K562 (cell line): Measurements from ENCODE around the gene ANXA10. TPM values are rescaled to one million over a fixed set of nuclear protein-coding genes. Genes with fewer than 3 reads are reported as not detected.

Experiments used
- ATAC-seq: fragments of 200-7000 bp; cut with Tn5 transposase; 3 replicates; pipeline ENCODE4 v1.9.1; 2020; ENCODE audit warnings: moderate library complexity
- BruUV-seq: library from RNA; stranded (reverse); fragments of 400-500 nt; replicated peaks from 2 replicates; lab custom pipeline; 2021; lab: Mats Ljungman, UMichigan
- CTCF ChIA-PET: fragments of 300-600 bp; formaldehyde crosslinking; extraction: SDS; loops from one replicate; lab custom pipeline; 2021; ENCODE audit warnings: low intra/inter-chr PET ratio; lab: Yijun Ruan, JAX
- POLR2A ChIA-PET: fragments of 300-600, 350-650 bp; sonication (Branson Sonifier 250); formaldehyde crosslinking; extraction: SDS; loops from one replicate; lab custom pipeline; 2021; ENCODE audit warnings: antibody characterized with exemption, inconsistent platforms; lab: Yijun Ruan, JAX
- DNase-seq, 4 experiments: peaks; one replicate each; pipeline versions ENCODE4 v3.0.0 to v3.0.0-alpha.2; 2011 to 2018; ENCODE audit warnings: low spot score in 3 of 4, mixed read lengths in 3 of 4; ENCODE audit errors: extremely low read depth in 1 of 4
- FAIRE-seq: peaks from 2 replicates; lab custom pipeline; 2011; peaks lifted over from hg19 to GRCh38; lab: Jason Lieb, UNC
- H2AFZ ChIP-seq: 2 replicates; pipeline ENCODE4 v1.6.0; 2011; ENCODE audit warnings: low read depth, low read length, control low read depth, inconsistent platforms
- H3K27ac ChIP-seq: fragments of 200-600 bp; 3 replicates; pipeline ENCODE4 v1.8.0; 2011; ENCODE audit warnings: low read depth, mild to moderate bottlenecking, control low read depth, inconsistent platforms, low read length, moderate library complexity, mixed read lengths; ENCODE audit errors: extremely low read depth
- H3K27me3 ChIP-seq, 2 experiments: fragments of 300-600 bp in 1 of 2; 2 replicates in 1 of 2; 3 replicates in 1 of 2; pipeline versions ENCODE4 v1.6.0 to v1.8.0; 2011; ENCODE audit warnings: inconsistent platforms in 2 of 2, low read length in 2 of 2, mild to moderate bottlenecking in 1 of 2, mixed read lengths in 1 of 2, moderate library complexity in 1 of 2; ENCODE audit not compliant: control insufficient read depth in 2 of 2, insufficient read depth in 2 of 2
- H3K36me3 ChIP-seq: fragments of 300-600 bp; 3 replicates; pipeline ENCODE4 v1.8.0; 2011; ENCODE audit warnings: mild to moderate bottlenecking, low read length, inconsistent platforms; ENCODE audit not compliant: control insufficient read depth, insufficient read depth
- H3K4me1 ChIP-seq, 2 experiments: fragments of 200-600 bp in 1 of 2; replicated peaks in 1 of 2; 2 replicates in 1 of 2; 3 replicates in 1 of 2; pipeline versions ENCODE4 v1.5.1 to v1.8.0; 2011; ENCODE audit warnings: inconsistent platforms in 2 of 2, low read length in 2 of 2, mild to moderate bottlenecking in 1 of 2, mixed read lengths in 1 of 2, moderate library complexity in 1 of 2; ENCODE audit not compliant: control insufficient read depth in 2 of 2, insufficient read depth in 2 of 2
- H3K4me2 ChIP-seq: 2 replicates; pipeline ENCODE4 v1.6.1; 2011; ENCODE audit warnings: low read length, control low read depth, inconsistent platforms, mixed read lengths; ENCODE audit not compliant: insufficient read depth
- H3K4me3 ChIP-seq: fragments of 200-600 bp; sonication (generic), shearing (Covaris generic); 2 replicates; pipeline ENCODE4 v1.5.1; 2016; ENCODE audit warnings: control low read depth, inconsistent platforms
- H3K79me2 ChIP-seq: fragments of 200-600 bp; 3 replicates; pipeline ENCODE4 v1.8.0; 2011; ENCODE audit warnings: low read length, inconsistent platforms; ENCODE audit not compliant: control insufficient read depth, insufficient read depth
- H3K9ac ChIP-seq, 2 experiments: 2 replicates each; pipeline versions ENCODE4 v1.6.0 to v1.6.1; 2011; ENCODE audit warnings: low read depth in 2 of 2, low read length in 2 of 2, control low read depth in 1 of 2, inconsistent platforms in 1 of 2, mild to moderate bottlenecking in 1 of 2, mixed read lengths in 1 of 2; ENCODE audit not compliant: insufficient read depth in 1 of 2
- H3K9me1 ChIP-seq: one replicate; pipeline ENCODE4 v1.6.0; 2011; ENCODE audit warnings: inconsistent platforms, mild to moderate bottlenecking, low read length, moderate library complexity; ENCODE audit not compliant: control insufficient read depth, insufficient read depth
- H3K9me3 ChIP-seq: replicated peaks from 2 replicates; pipeline ENCODE4 v1.5.1; 2011; ENCODE audit warnings: low read depth, low read length, inconsistent platforms; ENCODE audit not compliant: control insufficient read depth, insufficient read depth
- H4K20me1 ChIP-seq: replicated peaks from 2 replicates; pipeline ENCODE4 v1.6.1; 2011; ENCODE audit warnings: low read length, inconsistent platforms, mixed read lengths; ENCODE audit not compliant: control insufficient read depth, insufficient read depth
- HMG20A ChIP-seq: fragments of 450-650 bp; formaldehyde crosslinking; conservative IDR thresholded peaks from 2 replicates; pipeline ENCODE4 v1.4.0; 2020; ENCODE audit warnings: mild to moderate bottlenecking, mixed read lengths
- HSF4 ChIP-seq: fragments of 250-450 bp; sonication (Bioruptor Pico); IDR thresholded peaks from 2 replicates; pipeline ENCODE4 v2.1.2; 2022; ENCODE audit warnings: mild to moderate bottlenecking, moderate library complexity, borderline replicate concordance
- MAFG ChIP-seq: fragments of 450-650 bp; conservative IDR thresholded peaks from 2 replicates; pipeline ENCODE4 v1.6.1; 2016; ENCODE audit warnings: missing genetic modification characterization, missing compliant biosample characterization
- RNF2 ChIP-seq: sonication (generic); IDR thresholded peaks from 2 replicates; pipeline ENCODE4 v1.6.1; 2016
- RUNX1 ChIP-seq: sonication (generic); IDR thresholded peaks from 2 replicates; pipeline ENCODE4 v1.6.1; 2016; ENCODE audit warnings: antibody characterized with exemption, low read depth
- WGBS: fragments of 100-300 bp; shearing (Covaris generic); methylation state at CpG from one replicate; pipeline ENCODE4 v1.1.6; 2016; ENCODE audit warnings: low coverage, mixed read lengths; ENCODE audit not compliant: insufficient coverage; ENCODE audit errors: missing lambda C conversion rate; 5-methylcytosine and 5-hydroxymethylcytosine counted together
- in situ Hi-C: fragments of 300-500 bp; cut with MboI; formaldehyde crosslinking; loops from 4 replicates; pipeline ENCODE4 v1.15.0; 2018; ENCODE audit warnings: inconsistent platforms, mixed read lengths
- intact Hi-C: fragments of 100-400 bp; cut with micrococcal nuclease; formaldehyde crosslinking; loops from 2 replicates; pipeline ENCODE4 v1.14.2; 2022
- polyA plus RNA-seq, 8 experiments: library from polyadenylated mRNA; depleted of rRNA in 4 of 8; stranded (reverse) in 5 of 8; unstranded in 3 of 8; fragments of >200 nt; fragmentation: Nextera tagmentation in 2 of 8; fragmentation: Illumina TruSeq in 1 of 8; extraction: Ambion mirVana in 2 of 8; extraction: Trizol in 1 of 8; gene quantifications; 2 replicates each; pipeline versions ENCODE4 v1.2.1 to v1.2.3, GENCODE V29; 2011 to 2014; ENCODE audit warnings: inconsistent platforms in 1 of 8, missing spikeins in 1 of 8
- total RNA-seq, 7 experiments: library from RNA; depleted of rRNA in 6 of 7; stranded (reverse); fragments of >200 nt in 6 of 7; fragmentation: Illumina TruSeq in 2 of 7; extraction: Trizol in 2 of 7; gene quantifications; 2 replicates each; pipeline versions ENCODE4 v1.2.1 to v1.2.3, GENCODE V29; 2011 to 2021; ENCODE audit warnings: low replicate concordance in 1 of 7
- TF ChIP-seq, protein P1 (sequence below): sonication (generic); formaldehyde crosslinking; IDR thresholded peaks from 2 replicates; pipeline ENCODE4 v1.8.0; 2023; ENCODE audit warnings: mild to moderate bottlenecking, missing genetic modification reagents
- TF ChIP-seq, protein P2 (sequence below): IDR thresholded peaks from 2 replicates; pipeline ENCODE4 v1.6.1; 2011; ENCODE audit not compliant: insufficient read length; ENCODE audit errors: extremely low read depth
- TF ChIP-seq, protein P3 (sequence below), 2 experiments: fragments of 450-650 bp in 1 of 2; sonication (generic) in 1 of 2; formaldehyde crosslinking in 1 of 2; IDR thresholded peaks in 1 of 2; conservative IDR thresholded peaks in 1 of 2; 2 replicates each; pipeline versions ENCODE4 v1.6.1 to v1.8.1; 2016 to 2023; ENCODE audit warnings: mild to moderate bottlenecking in 2 of 2, moderate library complexity in 2 of 2, inconsistent platforms in 1 of 2, missing genetic modification reagents in 1 of 2
- TF ChIP-seq, protein P4 (sequence below): fragments of 450-650 bp; IDR thresholded peaks from 2 replicates; pipeline ENCODE4 v1.6.1; 2016; ENCODE audit warnings: low read depth

Gene ANXA10
- total and polyA plus RNA-seq, 9 of the 15 experiments (the other 6 are each of a cell fraction or from before 2014, with no cell fraction given): not detected

DNA sequence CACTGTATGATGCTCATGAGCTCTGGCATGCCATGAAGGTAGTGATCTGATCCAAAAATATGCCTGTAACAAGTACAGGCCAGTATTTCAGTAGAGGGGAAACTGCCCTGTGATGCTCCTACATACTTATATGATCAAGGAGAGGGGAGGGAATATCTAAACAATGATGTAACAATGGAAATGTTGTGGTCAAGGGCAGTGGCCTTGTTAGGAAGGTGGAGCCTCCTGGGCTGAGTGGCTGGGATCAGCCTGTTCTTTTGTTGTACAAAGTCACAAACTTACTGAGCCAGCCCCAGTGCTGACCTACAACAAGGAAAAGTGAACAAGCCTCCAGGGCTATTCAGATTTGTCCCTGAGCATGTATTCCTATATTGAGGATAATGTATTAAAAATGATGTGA lies 70.3 kb downstream of the ANXA10 start (continued):
- TF ChIP-seq, protein P1, sequence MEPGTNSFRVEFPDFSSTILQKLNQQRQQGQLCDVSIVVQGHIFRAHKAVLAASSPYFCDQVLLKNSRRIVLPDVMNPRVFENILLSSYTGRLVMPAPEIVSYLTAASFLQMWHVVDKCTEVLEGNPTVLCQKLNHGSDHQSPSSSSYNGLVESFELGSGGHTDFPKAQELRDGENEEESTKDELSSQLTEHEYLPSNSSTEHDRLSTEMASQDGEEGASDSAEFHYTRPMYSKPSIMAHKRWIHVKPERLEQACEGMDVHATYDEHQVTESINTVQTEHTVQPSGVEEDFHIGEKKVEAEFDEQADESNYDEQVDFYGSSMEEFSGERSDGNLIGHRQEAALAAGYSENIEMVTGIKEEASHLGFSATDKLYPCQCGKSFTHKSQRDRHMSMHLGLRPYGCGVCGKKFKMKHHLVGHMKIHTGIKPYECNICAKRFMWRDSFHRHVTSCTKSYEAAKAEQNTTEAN (CRISPR knock-in tag): no peak
- no peak for TF ChIP-seq RUNX1
- no peak for TF ChIP-seq RNF2
- TF ChIP-seq, protein P2, sequence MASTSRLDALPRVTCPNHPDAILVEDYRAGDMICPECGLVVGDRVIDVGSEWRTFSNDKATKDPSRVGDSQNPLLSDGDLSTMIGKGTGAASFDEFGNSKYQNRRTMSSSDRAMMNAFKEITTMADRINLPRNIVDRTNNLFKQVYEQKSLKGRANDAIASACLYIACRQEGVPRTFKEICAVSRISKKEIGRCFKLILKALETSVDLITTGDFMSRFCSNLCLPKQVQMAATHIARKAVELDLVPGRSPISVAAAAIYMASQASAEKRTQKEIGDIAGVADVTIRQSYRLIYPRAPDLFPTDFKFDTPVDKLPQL: no peak

DNA sequence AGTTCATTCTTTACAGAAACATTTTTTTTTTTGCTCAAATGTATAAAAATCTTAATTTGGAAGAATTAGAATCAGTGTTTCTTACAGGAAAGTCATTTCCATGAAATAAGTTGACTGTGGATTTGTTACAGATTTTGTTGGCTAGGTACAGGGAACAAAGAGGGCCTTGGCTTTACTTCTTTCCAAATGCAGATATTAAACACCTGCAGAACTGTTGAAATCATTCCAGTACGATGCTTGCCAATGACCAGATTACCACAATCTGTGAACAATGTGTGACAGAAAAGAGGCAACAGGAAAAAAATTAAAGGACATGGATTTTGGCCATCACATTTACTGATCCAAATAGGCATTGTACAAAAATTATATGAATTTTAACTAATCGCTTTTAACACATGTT lies 70.8 kb downstream of the ANXA10 start:
- POLR2A ChIA-PET: no interaction called here
- Histone ChIP-seq H3K79me2 (no peaks in the 10 kb centered on the region), H3K4me2 (no peak overlapping the region), H3K27ac (no peak overlapping the region), H3K36me3 (no peaks in the 10 kb centered on the region), H2AFZ (no peak overlapping the region), H3K4me3 (no peak overlapping the region), H3K9ac (no peak overlapping the region), H4K20me1 (no peaks in the 10 kb centered on the region), H3K9me3 (no peaks in the 10 kb centered on the region), H3K9me1 (no peaks in the 10 kb centered on the region), H3K4me1 (no peaks in the 10 kb centered on the region), H3K27me3 (no peaks in the 10 kb centered on the region)
- ATAC-seq (no peak), FAIRE-seq (no peak), DNase-seq (no peak)
- intact Hi-C loops: no loop called here
- CTCF ChIA-PET: no interaction called here
- in situ Hi-C loops: no loop called here
- WGBS: 0% methylated on average over 2 of the region's 2 CpGs
- no TSS peak for BruUV-seq
- TF ChIP-seq, protein P3, sequence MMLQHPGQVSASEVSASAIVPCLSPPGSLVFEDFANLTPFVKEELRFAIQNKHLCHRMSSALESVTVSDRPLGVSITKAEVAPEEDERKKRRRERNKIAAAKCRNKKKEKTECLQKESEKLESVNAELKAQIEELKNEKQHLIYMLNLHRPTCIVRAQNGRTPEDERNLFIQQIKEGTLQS (IDR thresholded peaks at IDR 0.05): no peak
- TF ChIP-seq, protein P3 (CRISPR knock-in tag; conservative IDR thresholded peaks at IDR 0.05): no peak
- TF ChIP-seq HSF4 (CRISPR knock-in tag) (no peak), HMG20A (CRISPR knock-in tag) (no peak), MAFG (no peak)
- TF ChIP-seq, protein P4, sequence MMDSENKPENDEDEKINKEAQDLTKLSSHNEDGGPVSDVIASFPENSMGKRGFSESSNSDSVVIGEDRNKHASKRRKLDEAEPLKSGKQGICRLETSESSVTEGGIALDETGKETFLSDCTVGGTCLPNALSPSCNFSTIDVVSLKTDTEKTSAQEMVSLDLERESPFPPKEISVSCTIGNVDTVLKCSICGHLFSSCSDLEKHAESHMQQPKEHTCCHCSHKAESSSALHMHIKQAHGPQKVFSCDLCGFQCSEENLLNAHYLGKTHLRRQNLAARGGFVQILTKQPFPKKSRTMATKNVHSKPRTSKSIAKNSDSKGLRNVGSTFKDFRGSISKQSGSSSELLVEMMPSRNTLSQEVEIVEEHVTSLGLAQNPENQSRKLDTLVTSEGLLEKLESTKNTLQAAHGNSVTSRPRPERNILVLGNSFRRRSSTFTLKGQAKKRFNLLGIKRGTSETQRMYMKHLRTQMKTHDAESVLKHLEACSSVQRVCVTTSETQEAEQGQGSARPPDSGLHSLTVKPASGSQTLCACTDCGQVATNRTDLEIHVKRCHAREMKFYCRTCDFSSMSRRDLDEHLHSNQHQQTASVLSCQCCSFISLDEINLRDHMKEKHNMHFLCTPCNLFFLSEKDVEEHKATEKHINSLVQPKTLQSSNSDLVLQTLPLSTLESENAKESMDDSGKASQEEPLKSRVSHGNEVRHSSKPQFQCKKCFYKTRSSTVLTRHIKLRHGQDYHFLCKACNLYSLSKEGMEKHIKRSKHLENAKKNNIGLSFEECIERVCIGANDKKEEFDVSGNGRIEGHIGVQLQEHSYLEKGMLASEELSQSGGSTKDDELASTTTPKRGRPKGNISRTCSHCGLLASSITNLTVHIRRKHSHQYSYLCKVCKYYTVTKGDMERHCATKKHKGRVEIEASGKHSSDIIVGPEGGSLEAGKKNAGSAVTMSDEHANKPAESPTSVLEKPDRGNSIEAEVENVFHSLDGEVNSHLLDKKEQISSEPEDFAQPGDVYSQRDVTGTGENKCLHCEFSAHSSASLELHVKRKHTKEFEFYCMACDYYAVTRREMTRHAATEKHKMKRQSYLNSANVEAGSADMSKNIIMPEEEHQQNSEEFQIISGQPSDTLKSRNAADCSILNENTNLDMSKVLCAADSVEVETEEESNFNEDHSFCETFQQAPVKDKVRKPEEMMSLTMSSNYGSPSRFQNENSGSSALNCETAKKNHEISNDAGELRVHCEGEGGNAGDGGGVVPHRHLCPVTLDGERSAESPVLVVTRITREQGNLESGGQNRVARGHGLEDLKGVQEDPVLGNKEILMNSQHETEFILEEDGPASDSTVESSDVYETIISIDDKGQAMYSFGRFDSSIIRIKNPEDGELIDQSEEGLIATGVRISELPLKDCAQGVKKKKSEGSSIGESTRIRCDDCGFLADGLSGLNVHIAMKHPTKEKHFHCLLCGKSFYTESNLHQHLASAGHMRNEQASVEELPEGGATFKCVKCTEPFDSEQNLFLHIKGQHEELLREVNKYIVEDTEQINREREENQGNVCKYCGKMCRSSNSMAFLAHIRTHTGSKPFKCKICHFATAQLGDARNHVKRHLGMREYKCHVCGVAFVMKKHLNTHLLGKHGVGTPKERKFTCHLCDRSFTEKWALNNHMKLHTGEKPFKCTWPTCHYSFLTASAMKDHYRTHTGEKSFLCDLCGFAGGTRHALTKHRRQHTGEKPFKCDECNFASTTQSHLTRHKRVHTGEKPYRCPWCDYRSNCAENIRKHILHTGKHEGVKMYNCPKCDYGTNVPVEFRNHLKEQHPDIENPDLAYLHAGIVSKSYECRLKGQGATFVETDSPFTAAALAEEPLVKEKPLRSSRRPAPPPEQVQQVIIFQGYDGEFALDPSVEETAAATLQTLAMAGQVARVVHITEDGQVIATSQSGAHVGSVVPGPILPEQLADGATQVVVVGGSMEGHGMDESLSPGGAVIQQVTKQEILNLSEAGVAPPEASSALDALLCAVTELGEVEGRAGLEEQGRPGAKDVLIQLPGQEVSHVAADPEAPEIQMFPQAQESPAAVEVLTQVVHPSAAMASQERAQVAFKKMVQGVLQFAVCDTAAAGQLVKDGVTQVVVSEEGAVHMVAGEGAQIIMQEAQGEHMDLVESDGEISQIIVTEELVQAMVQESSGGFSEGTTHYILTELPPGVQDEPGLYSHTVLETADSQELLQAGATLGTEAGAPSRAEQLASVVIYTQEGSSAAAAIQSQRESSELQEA: no peak
